ENCODE data around the gene PGAM5.

The PGAM5 gene

GRCh38 chr12:132717531-132718387 lies 7.1 kb downstream of the PGAM5 start:
- peak overlapping the region; percentile 77 for H3K27ac Mint-ChIP-seq (ENCODE audit: low read depth)
- H3K9me3 Mint-ChIP-seq, result no peaks in the 10 kb centered on the region
- H3K27me3 Mint-ChIP-seq, result no peaks in the 10 kb centered on the region
- ATAC-seq (replicated peaks; ENCODE audit: extremely low read depth, poor library complexity, severe bottlenecking), result no peak
- peaks cover 5% of the 10 kb centered on the region for H3K4me1 Mint-ChIP-seq
- H3K36me3 Mint-ChIP-seq (ENCODE audit: insufficient read depth), result peaks cover 38% of the 10 kb centered on the region
- no peak overlapping the region for H3K4me3 Mint-ChIP-seq
- DNase-seq (ENCODE audit: low spot score in 2 of 2), result no peak

GRCh38 chr12:132718644-132719043 lies 8.0 kb downstream of the PGAM5 start:
- H3K36me3 Mint-ChIP-seq (ENCODE audit: insufficient read depth), result peaks cover 42% of the 10 kb centered on the region
- ATAC-seq (replicated peaks; ENCODE audit: extremely low read depth, poor library complexity, severe bottlenecking) (no peak), DNase-seq (ENCODE audit: low spot score in 2 of 2) (no peak)
- H3K27ac Mint-ChIP-seq (ENCODE audit: low read depth), result peak overlapping the region; percentile 64
- no peaks in the 10 kb centered on the region for H3K9me3 Mint-ChIP-seq
- H3K4me1 Mint-ChIP-seq, result no peaks in the 10 kb centered on the region
- H3K4me3 Mint-ChIP-seq, result no peak overlapping the region
- no peaks in the 10 kb centered on the region for H3K27me3 Mint-ChIP-seq

- no peak for DNase-seq (ENCODE audit: low spot score in 2 of 2)
- H3K9me3 Mint-ChIP-seq, result no peaks in the 10 kb centered on the region
- no peak overlapping the region for H3K4me3 Mint-ChIP-seq
- H3K4me1 Mint-ChIP-seq, result no peaks in the 10 kb centered on the region
- peaks cover 42% of the 10 kb centered on the region for H3K36me3 Mint-ChIP-seq (ENCODE audit: insufficient read depth)
- ATAC-seq (replicated peaks; ENCODE audit: extremely low read depth, poor library complexity, severe bottlenecking), result no peak
- H3K27me3 Mint-ChIP-seq, result no peaks in the 10 kb centered on the region
- H3K27ac Mint-ChIP-seq (ENCODE audit: low read depth), result peak overlapping the region; percentile 64
Observed at GRCh38 chr12:132719141-132719953, 8.7 kb downstream of the PGAM5 start.

GRCh38 chr12:132719954-132720324 lies 9.3 kb downstream of the PGAM5 start:
- ATAC-seq (replicated peaks; ENCODE audit: extremely low read depth, poor library complexity, severe bottlenecking) (no peak), DNase-seq (ENCODE audit: low spot score in 2 of 2) (no peak)
- H3K27ac Mint-ChIP-seq (ENCODE audit: low read depth), result no peak overlapping the region
- H3K27me3 Mint-ChIP-seq, result no peaks in the 10 kb centered on the region
- H3K9me3 Mint-ChIP-seq, result no peaks in the 10 kb centered on the region
- H3K4me3 Mint-ChIP-seq, result no peak overlapping the region
- peaks cover 41% of the 10 kb centered on the region for H3K36me3 Mint-ChIP-seq (ENCODE audit: insufficient read depth)
- no peaks in the 10 kb centered on the region for H3K4me1 Mint-ChIP-seq

GRCh38 chr12:132720606-132721345 lies 10.1 kb downstream of the PGAM5 start:
- Mint-ChIP-seq H3K9me3 (no peaks in the 10 kb centered on the region), H3K4me3 (no peak overlapping the region), H3K27ac (ENCODE audit: low read depth) (no peak overlapping the region), H3K4me1 (no peaks in the 10 kb centered on the region), H3K27me3 (no peaks in the 10 kb centered on the region), H3K36me3 (ENCODE audit: insufficient read depth) (peaks cover 45% of the 10 kb centered on the region)
- DNase-seq (ENCODE audit: low spot score in 2 of 2) (no peak), ATAC-seq (replicated peaks; ENCODE audit: extremely low read depth, poor library complexity, severe bottlenecking) (no peak)

- DNase-seq (ENCODE audit: low spot score in 2 of 2) (no peak), ATAC-seq (replicated peaks; ENCODE audit: extremely low read depth, poor library complexity, severe bottlenecking) (no peak)
- no peaks in the 10 kb centered on the region for H3K27me3 Mint-ChIP-seq
- H3K9me3 Mint-ChIP-seq, result no peaks in the 10 kb centered on the region
- H3K27ac Mint-ChIP-seq (ENCODE audit: low read depth), result no peak overlapping the region
- no peak overlapping the region for H3K4me3 Mint-ChIP-seq
- no peaks in the 10 kb centered on the region for H3K4me1 Mint-ChIP-seq
- H3K36me3 Mint-ChIP-seq (ENCODE audit: insufficient read depth), result peaks cover 43% of the 10 kb centered on the region
Observed at GRCh38 chr12:132723015-132723763, 12.5 kb downstream of the PGAM5 start.

- H3K4me3 Mint-ChIP-seq, result no peak overlapping the region
- H3K9me3 Mint-ChIP-seq, result no peaks in the 10 kb centered on the region
Observed at GRCh38 chr12:132723764-132724140, 13.1 kb downstream of the PGAM5 start.

GRCh38 chr12:132724506-132725241 lies 14.0 kb downstream of the PGAM5 start:
- Mint-ChIP-seq H3K9me3 (no peaks in the 10 kb centered on the region), H3K4me3 (no peak overlapping the region), H3K4me1 (no peaks in the 10 kb centered on the region), H3K36me3 (ENCODE audit: insufficient read depth) (peaks cover 36% of the 10 kb centered on the region), H3K27me3 (no peaks in the 10 kb centered on the region), H3K27ac (ENCODE audit: low read depth) (no peak overlapping the region)
- ATAC-seq (replicated peaks; ENCODE audit: extremely low read depth, poor library complexity, severe bottlenecking) (no peak), DNase-seq (ENCODE audit: low spot score in 2 of 2) (no peak)

More at GRCh38 chr12:132723764-132724140, 13.1 kb downstream of the PGAM5 start:
- Mint-ChIP-seq H3K27me3 (no peaks in the 10 kb centered on the region), H3K4me1 (no peaks in the 10 kb centered on the region), H3K27ac (ENCODE audit: low read depth) (no peak overlapping the region), H3K36me3 (ENCODE audit: insufficient read depth) (peaks cover 40% of the 10 kb centered on the region)
- DNase-seq (ENCODE audit: low spot score in 2 of 2) (no peak), ATAC-seq (replicated peaks; ENCODE audit: extremely low read depth, poor library complexity, severe bottlenecking) (no peak)

- H3K27ac Mint-ChIP-seq (ENCODE audit: low read depth), result no peak overlapping the region
- no peaks in the 10 kb centered on the region for H3K27me3 Mint-ChIP-seq
- peaks cover 33% of the 10 kb centered on the region for H3K36me3 Mint-ChIP-seq (ENCODE audit: insufficient read depth)
- H3K4me3 Mint-ChIP-seq, result no peak overlapping the region
- no peaks in the 10 kb centered on the region for H3K9me3 Mint-ChIP-seq
- H3K4me1 Mint-ChIP-seq, result no peaks in the 10 kb centered on the region
- DNase-seq (ENCODE audit: low spot score in 2 of 2) (no peak), ATAC-seq (replicated peaks; ENCODE audit: extremely low read depth, poor library complexity, severe bottlenecking) (no peak)
Observed at GRCh38 chr12:132726386-132726785, 15.7 kb downstream of the PGAM5 start.

GRCh38 chr12:132727091-132727794 lies 16.6 kb downstream of the PGAM5 start:
- DNase-seq (ENCODE audit: low spot score in 2 of 2) (no peak), ATAC-seq (replicated peaks; ENCODE audit: extremely low read depth, poor library complexity, severe bottlenecking) (no peak)
- Mint-ChIP-seq H3K27ac (ENCODE audit: low read depth) (no peak overlapping the region), H3K27me3 (no peaks in the 10 kb centered on the region), H3K9me3 (peaks cover 5% of the 10 kb centered on the region), H3K4me3 (no peak overlapping the region), H3K4me1 (no peaks in the 10 kb centered on the region), H3K36me3 (ENCODE audit: insufficient read depth) (peaks cover 33% of the 10 kb centered on the region)

GRCh38 chr12:132728502-132728901 lies 17.9 kb downstream of the PGAM5 start:
- Mint-ChIP-seq H3K27me3 (no peaks in the 10 kb centered on the region), H3K27ac (ENCODE audit: low read depth) (peak overlapping the region; percentile 80), H3K9me3 (peaks cover 5% of the 10 kb centered on the region), H3K4me3 (no peak overlapping the region), H3K36me3 (ENCODE audit: insufficient read depth) (peaks cover 33% of the 10 kb centered on the region), H3K4me1 (no peaks in the 10 kb centered on the region)
- DNase-seq (ENCODE audit: low spot score in 2 of 2) (no peak), ATAC-seq (replicated peaks; ENCODE audit: extremely low read depth, poor library complexity, severe bottlenecking) (no peak)

All from central memory CD8-positive, alpha-beta T cell (primary cell).